K562 (cell line): ENCODE results near the gene ANXA9. TPM values are rescaled to one million over a fixed set of nuclear protein-coding genes. Genes with fewer than 3 reads are reported as not detected.
A peak's percentile ranks its signal among the peaks of the same experiment; 100 is the strongest.

Source experiments
- BRD9 ChIP-seq: fragments of 450-650 bp; IDR thresholded peaks from 2 replicates; pipeline ENCODE4 v1.6.1; 2018; ENCODE audit warnings: low read depth; ENCODE audit not compliant: partially characterized antibody
- C11orf30 ChIP-seq: fragments of 450-650 bp; IDR thresholded peaks from 2 replicates; pipeline ENCODE4 v1.6.1; 2016; ENCODE audit warnings: low read depth, mild to moderate bottlenecking
- CREB1 ChIP-seq, 2 experiments: sonication (generic) in 1 of 2; formaldehyde crosslinking in 1 of 2; IDR thresholded peaks; 2 replicates each; pipeline versions ENCODE4 v1.6.1 to v1.8.0; 2012 to 2022; ENCODE audit warnings: inconsistent platforms in 1 of 2, mild to moderate bottlenecking in 1 of 2, missing genetic modification reagents in 1 of 2, moderate library complexity in 1 of 2
- ERF ChIP-seq: fragments of 450-650 bp; formaldehyde crosslinking; IDR thresholded peaks from 2 replicates; pipeline ENCODE4 v1.4.0; 2020; ENCODE audit warnings: mild to moderate bottlenecking, mixed read lengths
- FOXM1 ChIP-seq, 2 experiments: fragments of 450-650 bp in 1 of 2; sonication (generic) in 1 of 2; formaldehyde crosslinking in 1 of 2; IDR thresholded peaks; 2 replicates each; pipeline versions ENCODE4 v1.6.1 to v1.9.0; 2017 to 2022; ENCODE audit warnings: low read depth in 2 of 2, mild to moderate bottlenecking in 2 of 2, missing genetic modification reagents in 1 of 2, moderate library complexity in 1 of 2
- HDGF ChIP-seq: fragments of 450-650 bp; IDR thresholded peaks from 2 replicates; pipeline ENCODE4 v1.6.1; 2016
- HEY1 ChIP-seq: fragments of 250-450 bp; sonication (Bioruptor Pico); IDR thresholded peaks from 2 replicates; pipeline ENCODE4 v1.5.0; 2020; ENCODE audit warnings: mild to moderate bottlenecking, moderate library complexity, borderline replicate concordance
- HMBOX1 ChIP-seq: sonication (generic); IDR thresholded peaks from 2 replicates; pipeline ENCODE4 v1.6.1; 2016
- LEF1 ChIP-seq: fragments of 450-650 bp; IDR thresholded peaks from 2 replicates; pipeline ENCODE4 v1.6.1; 2016; ENCODE audit warnings: mild to moderate bottlenecking
- NFYB ChIP-seq: IDR thresholded peaks from 2 replicates; pipeline ENCODE4 v1.6.1; 2011; ENCODE audit warnings: mild to moderate bottlenecking, moderate library complexity; ENCODE audit not compliant: insufficient read length; ENCODE audit errors: extremely low read depth
- NR2C1 ChIP-seq, 2 experiments: fragments of 450-650 bp; IDR thresholded peaks; 2 replicates each; pipeline ENCODE4 v1.6.1; 2017; ENCODE audit warnings: mild to moderate bottlenecking in 2 of 2, antibody characterized with exemption in 1 of 2, inconsistent platforms in 1 of 2, missing compliant biosample characterization in 1 of 2, missing genetic modification characterization in 1 of 2
- PYGO2 ChIP-seq: fragments of 450-650 bp; IDR thresholded peaks from 2 replicates; pipeline ENCODE4 v1.6.1; 2016; ENCODE audit warnings: mild to moderate bottlenecking, missing genetic modification characterization, moderate library complexity, missing compliant biosample characterization
- RBBP5 ChIP-seq: fragments of 200-600 bp; sonication (generic); IDR thresholded peaks from 2 replicates; pipeline ENCODE4 v1.6.1; 2012; ENCODE audit warnings: borderline replicate concordance, mild to moderate bottlenecking, low read length, control low read depth, inconsistent platforms; ENCODE audit not compliant: insufficient read depth, poor library complexity, severe bottlenecking
- RBM39 ChIP-seq: fragments of 200-400 bp; formaldehyde crosslinking; optimal IDR thresholded peaks from 2 replicates; pipeline ENCODE3; 2018; ENCODE audit warnings: low read depth, low read length
- TBL1XR1 ChIP-seq, 2 experiments: IDR thresholded peaks; 2 replicates each; pipeline ENCODE4 v1.6.1; 2012; ENCODE audit warnings: improper control_type of control experiment in 2 of 2, low read length in 2 of 2, mild to moderate bottlenecking in 1 of 2
- TBP ChIP-seq: optimal IDR thresholded peaks from 2 replicates; pipeline ENCODE3; 2011; ENCODE audit warnings: low read depth, low read length, improper control_type of control experiment
- polyA plus RNA-seq, 8 experiments: library from polyadenylated mRNA; depleted of rRNA in 4 of 8; stranded (reverse) in 5 of 8; unstranded in 3 of 8; fragments of >200 nt; fragmentation: Nextera tagmentation in 2 of 8; fragmentation: Illumina TruSeq in 1 of 8; extraction: Ambion mirVana in 2 of 8; extraction: Trizol in 1 of 8; gene quantifications; 2 replicates each; pipeline versions ENCODE4 v1.2.1 to v1.2.3, GENCODE V29; 2011 to 2014; ENCODE audit warnings: inconsistent platforms in 1 of 8, missing spikeins in 1 of 8
- total RNA-seq, 7 experiments: library from RNA; depleted of rRNA in 6 of 7; stranded (reverse); fragments of >200 nt in 6 of 7; fragmentation: Illumina TruSeq in 2 of 7; extraction: Trizol in 2 of 7; gene quantifications; 2 replicates each; pipeline versions ENCODE4 v1.2.1 to v1.2.3, GENCODE V29; 2011 to 2021; ENCODE audit warnings: low replicate concordance in 1 of 7
- TF ChIP-seq, protein P1 (sequence below): sonication (generic); formaldehyde crosslinking; IDR thresholded peaks from 2 replicates; pipeline ENCODE4 v1.8.0; 2023; ENCODE audit warnings: mild to moderate bottlenecking, missing genetic modification reagents
- TF ChIP-seq, protein P2 (sequence below), 2 experiments: fragments of 450-650 bp in 1 of 2; sonication (generic) in 1 of 2; formaldehyde crosslinking in 1 of 2; IDR thresholded peaks in 1 of 2; conservative IDR thresholded peaks in 1 of 2; 2 replicates each; pipeline versions ENCODE4 v1.6.1 to v1.8.1; 2016 to 2023; ENCODE audit warnings: mild to moderate bottlenecking in 2 of 2, moderate library complexity in 2 of 2, inconsistent platforms in 1 of 2, missing genetic modification reagents in 1 of 2
- TF ChIP-seq, protein P3 (sequence below): fragments of 250-450 bp; sonication (Bioruptor Pico); IDR thresholded peaks from 2 replicates; pipeline ENCODE4 v1.8.0; 2021; ENCODE audit warnings: borderline replicate concordance, mild to moderate bottlenecking, moderate library complexity; ENCODE audit not compliant: poor library complexity, severe bottlenecking

Gene ANXA9
- total and polyA plus RNA-seq, 9 of the 15 experiments (the other 6 are each of a cell fraction or from before 2014, with no cell fraction given), result 0.24 to 1.6 (median 0.57) TPM

- TF ChIP-seq, protein P1, sequence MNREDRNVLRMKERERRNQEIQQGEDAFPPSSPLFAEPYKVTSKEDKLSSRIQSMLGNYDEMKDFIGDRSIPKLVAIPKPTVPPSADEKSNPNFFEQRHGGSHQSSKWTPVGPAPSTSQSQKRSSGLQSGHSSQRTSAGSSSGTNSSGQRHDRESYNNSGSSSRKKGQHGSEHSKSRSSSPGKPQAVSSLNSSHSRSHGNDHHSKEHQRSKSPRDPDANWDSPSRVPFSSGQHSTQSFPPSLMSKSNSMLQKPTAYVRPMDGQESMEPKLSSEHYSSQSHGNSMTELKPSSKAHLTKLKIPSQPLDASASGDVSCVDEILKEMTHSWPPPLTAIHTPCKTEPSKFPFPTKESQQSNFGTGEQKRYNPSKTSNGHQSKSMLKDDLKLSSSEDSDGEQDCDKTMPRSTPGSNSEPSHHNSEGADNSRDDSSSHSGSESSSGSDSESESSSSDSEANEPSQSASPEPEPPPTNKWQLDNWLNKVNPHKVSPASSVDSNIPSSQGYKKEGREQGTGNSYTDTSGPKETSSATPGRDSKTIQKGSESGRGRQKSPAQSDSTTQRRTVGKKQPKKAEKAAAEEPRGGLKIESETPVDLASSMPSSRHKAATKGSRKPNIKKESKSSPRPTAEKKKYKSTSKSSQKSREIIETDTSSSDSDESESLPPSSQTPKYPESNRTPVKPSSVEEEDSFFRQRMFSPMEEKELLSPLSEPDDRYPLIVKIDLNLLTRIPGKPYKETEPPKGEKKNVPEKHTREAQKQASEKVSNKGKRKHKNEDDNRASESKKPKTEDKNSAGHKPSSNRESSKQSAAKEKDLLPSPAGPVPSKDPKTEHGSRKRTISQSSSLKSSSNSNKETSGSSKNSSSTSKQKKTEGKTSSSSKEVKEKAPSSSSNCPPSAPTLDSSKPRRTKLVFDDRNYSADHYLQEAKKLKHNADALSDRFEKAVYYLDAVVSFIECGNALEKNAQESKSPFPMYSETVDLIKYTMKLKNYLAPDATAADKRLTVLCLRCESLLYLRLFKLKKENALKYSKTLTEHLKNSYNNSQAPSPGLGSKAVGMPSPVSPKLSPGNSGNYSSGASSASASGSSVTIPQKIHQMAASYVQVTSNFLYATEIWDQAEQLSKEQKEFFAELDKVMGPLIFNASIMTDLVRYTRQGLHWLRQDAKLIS (CRISPR knock-in tag), result peak; percentile 43; the same call in 1 of the 2 replicates
- peak; percentile 46; the same call in 1 of the 2 replicates for TF ChIP-seq CREB1 (IDR thresholded peaks at IDR 0.05)
- TF ChIP-seq CREB1 (CRISPR knock-in tag; IDR thresholded peaks at IDR 0.05), result no peak
- peak; percentile 93 for TF ChIP-seq BRD9
- 0 out of 2 replicates have a peak, but pooled peaks have one; percentile 52 for TF ChIP-seq HDGF
- TF ChIP-seq ERF, result peak; percentile 30; the same call in 1 of the 2 replicates
- TF ChIP-seq HEY1, result peak; percentile 3; the same call in 1 of the 2 replicates
- TF ChIP-seq, protein P2, sequence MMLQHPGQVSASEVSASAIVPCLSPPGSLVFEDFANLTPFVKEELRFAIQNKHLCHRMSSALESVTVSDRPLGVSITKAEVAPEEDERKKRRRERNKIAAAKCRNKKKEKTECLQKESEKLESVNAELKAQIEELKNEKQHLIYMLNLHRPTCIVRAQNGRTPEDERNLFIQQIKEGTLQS (IDR thresholded peaks at IDR 0.05), result peak; percentile 80
- TF ChIP-seq, protein P2 (CRISPR knock-in tag; conservative IDR thresholded peaks at IDR 0.05), result no peak; the same call in 1 of the 2 replicates
- TF ChIP-seq RBM39, result peak; percentile 36
- TF ChIP-seq TBP, result peak; percentile 49
- TF ChIP-seq LEF1, result peak; percentile 95
- no peak for TF ChIP-seq NFYB
- peak; percentile 85 for TF ChIP-seq FOXM1 (IDR thresholded peaks at IDR 0.05; ENCODE audit: low read depth)
- no peak for TF ChIP-seq FOXM1 (CRISPR knock-in tag; IDR thresholded peaks at IDR 0.05; ENCODE audit: low read depth)
- TF ChIP-seq, protein P3, sequence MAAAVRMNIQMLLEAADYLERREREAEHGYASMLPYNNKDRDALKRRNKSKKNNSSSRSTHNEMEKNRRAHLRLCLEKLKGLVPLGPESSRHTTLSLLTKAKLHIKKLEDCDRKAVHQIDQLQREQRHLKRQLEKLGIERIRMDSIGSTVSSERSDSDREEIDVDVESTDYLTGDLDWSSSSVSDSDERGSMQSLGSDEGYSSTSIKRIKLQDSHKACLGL (CRISPR knock-in tag), result no peak
- TF ChIP-seq PYGO2 (tag), result peak; percentile 55; the same call in 1 of the 2 replicates
- peak; percentile 41 for TF ChIP-seq C11orf30
- peak; percentile 91 for TF ChIP-seq RBBP5
- peak; percentile 79 to 92; a peak in 3 of 4 replicates for TF ChIP-seq TBL1XR1 (IDR thresholded peaks at IDR 0.05; ENCODE audit: low read length in 2 of 2)
- TF ChIP-seq NR2C1 (IDR thresholded peaks at IDR 0.05), result 0 out of 2 replicates have a peak, but pooled peaks have one; percentile 15
- 0 out of 2 replicates have a peak, but pooled peaks have one; percentile 24 for TF ChIP-seq NR2C1 (tag; IDR thresholded peaks at IDR 0.05)
- TF ChIP-seq HMBOX1, result peak; percentile 97
These were observed 5.0 kb upstream of the ANXA9 start (continued) for GRCh38 chr1:150976879-150977694.
